Omental fat pad (tissue), 4 donors: Measurements from ENCODE around the gene HPD. TPM values are rescaled to one million over a fixed set of nuclear protein-coding genes. Genes with fewer than 3 reads are reported as not detected.

Source experiments
- ATAC-seq: fragments of 150-250 bp; one replicate; pipeline ENCODE4 v1.9.1; 2016; ENCODE audit warnings: mild to moderate bottlenecking, moderate library complexity; ENCODE audit not compliant: low FRiP score
- DNase-seq: peaks from one replicate; pipeline ENCODE4 v3.0.0-alpha.2; 2019; ENCODE audit warnings: low spot score
- total RNA-seq, 4 donors: library from RNA; depleted of rRNA; stranded (reverse); fragments of >200 nt; gene quantifications; one replicate each; pipeline ENCODE4 v1.1.0, GENCODE V29; 2016
- TF ChIP-seq, protein P1 (sequence below), 3 donors: fragments of 450-650 bp; IDR thresholded peaks; one replicate each; pipeline ENCODE4 v1.5.1; 2016 to 2017; ENCODE audit warnings: antibody characterized with exemption in 3 of 3, mild to moderate bottlenecking in 3 of 3, moderate library complexity in 2 of 3

Gene HPD
- total RNA-seq: 1 to 10 TPM in 3 of 4 donors, under 1 TPM in 1; 0.82 to 8.5 (median 1.6) TPM

DNA sequence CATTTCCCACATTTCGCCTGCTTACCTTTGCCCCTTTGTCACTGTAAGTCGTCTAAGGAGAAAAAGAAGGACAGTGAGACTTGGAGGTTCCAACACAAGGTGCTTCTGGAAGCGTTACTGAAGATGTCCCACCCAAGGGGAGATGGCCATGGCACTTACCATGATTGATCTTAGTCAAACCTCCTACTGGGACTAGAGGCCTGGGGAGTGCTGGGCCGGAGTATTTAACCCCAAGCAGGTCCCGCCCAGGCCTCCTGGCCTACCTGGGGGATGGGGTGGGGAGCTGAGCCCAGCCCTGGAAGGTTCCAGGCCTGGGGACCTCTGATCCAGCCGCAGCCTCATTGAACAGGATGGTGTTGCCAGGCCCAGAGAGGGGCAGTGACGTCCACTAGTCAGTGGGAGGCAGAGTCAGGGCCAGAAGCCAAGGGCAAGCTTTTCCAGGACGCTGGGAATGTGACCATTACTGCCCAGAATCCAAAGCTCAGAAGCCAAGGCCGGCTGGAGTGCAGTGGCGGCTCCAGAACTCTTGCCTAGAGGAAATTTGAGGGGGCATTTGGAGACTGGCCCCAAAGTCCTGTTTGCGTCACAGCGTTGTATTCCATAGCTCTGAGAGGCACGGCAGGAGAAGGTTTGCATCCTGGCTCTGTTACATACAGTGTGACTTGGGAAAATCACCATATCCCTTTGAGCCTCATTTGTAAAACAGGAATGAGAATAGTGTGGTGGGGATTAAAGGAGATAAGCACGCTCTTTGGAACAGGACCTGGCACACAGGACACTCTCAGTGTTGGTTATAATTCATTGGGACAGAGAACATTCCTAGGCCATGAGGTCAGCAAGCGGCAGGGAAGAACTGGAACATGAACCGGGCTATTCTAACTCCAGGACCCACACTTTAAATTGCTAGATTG lies at the start of gene HPD:
HPD (minus strand) TSS at position 198 of the 911 bp plus-strand sequence; CDS start at position 162, 36 bp downstream.
- TF ChIP-seq, protein P1, sequence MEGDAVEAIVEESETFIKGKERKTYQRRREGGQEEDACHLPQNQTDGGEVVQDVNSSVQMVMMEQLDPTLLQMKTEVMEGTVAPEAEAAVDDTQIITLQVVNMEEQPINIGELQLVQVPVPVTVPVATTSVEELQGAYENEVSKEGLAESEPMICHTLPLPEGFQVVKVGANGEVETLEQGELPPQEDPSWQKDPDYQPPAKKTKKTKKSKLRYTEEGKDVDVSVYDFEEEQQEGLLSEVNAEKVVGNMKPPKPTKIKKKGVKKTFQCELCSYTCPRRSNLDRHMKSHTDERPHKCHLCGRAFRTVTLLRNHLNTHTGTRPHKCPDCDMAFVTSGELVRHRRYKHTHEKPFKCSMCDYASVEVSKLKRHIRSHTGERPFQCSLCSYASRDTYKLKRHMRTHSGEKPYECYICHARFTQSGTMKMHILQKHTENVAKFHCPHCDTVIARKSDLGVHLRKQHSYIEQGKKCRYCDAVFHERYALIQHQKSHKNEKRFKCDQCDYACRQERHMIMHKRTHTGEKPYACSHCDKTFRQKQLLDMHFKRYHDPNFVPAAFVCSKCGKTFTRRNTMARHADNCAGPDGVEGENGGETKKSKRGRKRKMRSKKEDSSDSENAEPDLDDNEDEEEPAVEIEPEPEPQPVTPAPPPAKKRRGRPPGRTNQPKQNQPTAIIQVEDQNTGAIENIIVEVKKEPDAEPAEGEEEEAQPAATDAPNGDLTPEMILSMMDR (IDR thresholded peaks at IDR 0.05): no peak
- ATAC-seq: peak; percentile 85
- DNase-seq: no peak

DNA sequence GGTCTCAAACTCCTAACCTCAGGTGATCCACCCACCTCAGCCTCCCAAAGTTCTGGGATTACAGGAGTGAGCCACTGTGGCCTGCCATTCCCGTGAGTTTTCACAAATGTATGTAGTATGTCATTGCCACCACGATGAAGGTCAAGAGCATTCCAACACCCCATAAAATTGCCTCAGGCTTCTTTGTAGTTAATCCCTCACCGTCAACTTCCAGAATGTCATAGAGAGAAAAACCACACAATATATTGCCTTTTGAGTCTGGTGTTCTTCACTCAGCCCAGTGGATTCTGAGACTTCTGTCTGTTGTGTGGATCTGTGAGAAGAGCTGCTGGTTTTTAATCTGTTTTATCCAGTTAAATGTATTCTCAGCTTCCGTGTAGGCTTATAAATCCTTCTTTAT lies 47.1 kb upstream of the HPD start:
- TF ChIP-seq, protein P1 (IDR thresholded peaks at IDR 0.05): no peak

DNA sequence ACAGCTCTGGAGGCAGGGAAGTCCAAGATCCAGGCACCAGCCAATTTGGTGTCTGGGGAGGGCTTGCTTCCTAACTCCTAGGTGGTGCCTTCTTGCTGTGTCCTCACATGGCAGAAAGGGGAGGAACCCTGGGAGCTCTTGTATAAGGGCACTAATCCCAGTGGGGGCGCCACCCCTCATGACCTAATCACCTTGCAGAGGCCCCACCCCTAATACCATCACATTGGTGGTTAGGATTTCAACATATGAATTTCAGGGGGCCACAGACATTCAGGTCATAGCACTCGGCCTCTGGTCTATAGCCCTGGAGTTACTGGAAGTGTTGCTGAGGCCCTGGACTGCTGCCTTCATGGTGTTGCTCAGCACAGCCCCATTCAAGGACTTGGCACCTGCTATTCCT lies 44.5 kb upstream of the HPD start:
- no peak for DNase-seq
- TF ChIP-seq, protein P1 (IDR thresholded peaks at IDR 0.05): no peak
- no peak for ATAC-seq

More for the DNA sequence above, 47.1 kb upstream of the HPD start:
- DNase-seq (no peak), ATAC-seq (no peak)

DNA sequence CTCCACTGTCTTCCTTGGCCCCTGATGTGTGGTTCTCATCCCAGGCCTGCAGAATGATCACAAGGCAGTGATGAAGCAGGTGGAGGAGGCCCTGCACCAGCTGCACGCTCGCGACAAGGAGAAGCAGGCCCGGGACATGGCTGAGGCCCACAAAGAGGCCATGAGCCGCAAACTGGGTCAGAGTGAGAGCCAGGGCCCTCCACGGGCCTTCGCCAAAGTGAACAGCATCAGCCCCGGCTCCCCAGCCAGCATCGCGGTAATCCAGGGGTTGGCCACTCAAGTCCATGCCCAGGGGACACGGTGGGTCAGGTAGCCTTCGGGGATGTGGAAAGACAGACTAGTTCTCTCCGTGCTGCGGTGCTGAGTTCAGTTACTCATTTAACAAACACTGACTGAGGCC lies 40.9 kb upstream of the HPD start:
- TF ChIP-seq, protein P1 (IDR thresholded peaks at IDR 0.05): no peak
- no peak for ATAC-seq

DNA sequence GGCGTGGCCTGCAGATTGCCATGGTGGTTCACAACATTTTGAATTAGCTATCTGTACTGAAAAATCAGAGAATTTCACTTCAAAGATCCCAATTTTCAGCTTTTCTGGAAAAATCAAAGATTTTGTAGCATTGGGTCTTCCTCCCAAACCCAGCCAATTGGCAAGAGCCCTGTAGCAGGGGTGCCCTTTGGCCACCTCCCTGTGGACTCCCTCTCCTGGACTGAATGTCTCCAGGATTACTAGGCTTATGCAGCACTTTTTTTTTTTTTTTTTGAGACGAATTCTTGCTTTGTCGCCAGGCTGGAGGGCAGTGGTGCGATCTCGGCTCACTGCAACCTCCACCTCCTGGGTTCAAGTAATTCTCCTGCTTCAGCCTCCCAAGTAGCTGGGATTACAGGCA lies 39.6 kb upstream of the HPD start:
- TF ChIP-seq, protein P1 (IDR thresholded peaks at IDR 0.05): no peak
- DNase-seq: no peak
- ATAC-seq: no peak

More for the DNA sequence above, 40.9 kb upstream of the HPD start:
- DNase-seq: no peak

DNA sequence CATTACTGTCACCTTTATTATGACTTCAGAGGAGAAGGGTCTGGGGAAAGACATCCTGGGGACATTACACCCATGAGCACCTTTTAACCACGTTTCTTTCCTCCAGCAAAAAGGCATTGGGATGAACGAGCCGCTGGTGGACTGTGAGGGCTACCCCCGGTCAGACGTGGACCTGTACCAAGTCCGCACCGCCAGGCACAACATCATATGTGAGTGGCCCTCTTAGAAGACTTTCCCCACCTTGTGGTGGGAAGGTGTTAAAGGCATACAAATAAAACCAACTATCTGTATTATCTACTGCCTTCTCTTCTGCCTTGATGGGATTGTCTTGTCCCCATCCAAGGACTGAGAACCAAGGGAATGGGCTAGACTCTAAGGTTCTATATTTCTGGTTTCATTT lies 36.0 kb upstream of the HPD start:
- peak; percentile 50 for ATAC-seq
- DNase-seq: no peak
- TF ChIP-seq, protein P1 (IDR thresholded peaks at IDR 0.05): no peak
